B cell (primary cell): ENCODE measurements around the gene ECD. TPM values are rescaled to one million over a fixed set of nuclear protein-coding genes. Genes with fewer than 3 reads are reported as not detected.

Experiments
- ATAC-seq: fragments of 200-7000 bp; cut with Tn5 transposase; one replicate; pipeline ENCODE4 v1.10.0; 2021; ENCODE audit warnings: low read depth, mild to moderate bottlenecking, moderate number of reproducible peaks, moderate library complexity
- CTCF ChIA-PET: fragments of 350-600 bp; sonication (Branson Sonifier 250); formaldehyde crosslinking; loops from one replicate; lab custom pipeline; 2021; ENCODE audit warnings: antibody characterized with exemption, inconsistent platforms; lab: Charles Lee
- POLR2A ChIA-PET: fragments of 350-600 bp; sonication (Branson Sonifier 250); formaldehyde crosslinking; loops from one replicate; lab custom pipeline; 2021; ENCODE audit warnings: antibody characterized with exemption; lab: Charles Lee
- DNase-seq: peaks from one replicate; pipeline ENCODE4 v3.0.0; 2013
- H2AFZ ChIP-seq: 2 replicates; pipeline ENCODE4 v1.6.1; 2012; ENCODE audit warnings: mild to moderate bottlenecking, low read depth, low read length; ENCODE audit not compliant: insufficient read depth, poor library complexity, severe bottlenecking
- H3K27ac ChIP-seq, 2 donors: 1 replicate in 1 of 2; 2 replicates in 1 of 2; pipeline ENCODE4 v1.5.1; 2012 to 2013; ENCODE audit warnings: low read length in 2 of 2, mild to moderate bottlenecking in 2 of 2, moderate library complexity in 1 of 2
- H3K27me3 ChIP-seq, 4 experiments: fragments of 200-600 bp in 1 of 4; sonication (generic) in 1 of 4; replicated peaks in 1 of 4; 1 replicate in 2 of 4; 2 replicates in 2 of 4; pipeline versions ENCODE4 v1.6.1 to v1.7.0; 2013 to 2016; ENCODE audit warnings: low read length in 3 of 4, mild to moderate bottlenecking in 2 of 4, mixed read lengths in 1 of 4, moderate library complexity in 1 of 4; ENCODE audit not compliant: insufficient read depth in 4 of 4, control insufficient read depth in 3 of 4; ENCODE audit errors: control extremely low read depth in 1 of 4
- H3K36me3 ChIP-seq, 2 experiments: replicated peaks in 1 of 2; 1 replicate in 1 of 2; 2 replicates in 1 of 2; pipeline versions ENCODE4 v1.6.1 to v1.7.1; 2013; ENCODE audit warnings: low read length in 1 of 2; ENCODE audit not compliant: insufficient read depth in 2 of 2, control insufficient read depth in 1 of 2; ENCODE audit errors: control extremely low read depth in 1 of 2, extremely low read depth in 1 of 2
- H3K4me1 ChIP-seq, 2 donors: fragments of 200-600 bp in 1 of 2; sonication (generic) in 1 of 2; 1 replicate in 1 of 2; 2 replicates in 1 of 2; pipeline versions ENCODE4 v1.5.1 to v1.6.1; 2013 to 2017; ENCODE audit warnings: low read length in 2 of 2; ENCODE audit not compliant: control insufficient read depth in 2 of 2, insufficient read depth in 2 of 2
- H3K4me2 ChIP-seq: replicated peaks from 2 replicates; pipeline ENCODE3; 2012; ENCODE audit warnings: mild to moderate bottlenecking, low read depth, low read length; ENCODE audit not compliant: poor library complexity, severe bottlenecking
- H3K4me3 ChIP-seq, 5 experiments: fragments of 200-600 bp in 1 of 5; sonication (generic) in 1 of 5; 1 replicate in 3 of 5; 2 replicates in 2 of 5; pipeline versions ENCODE4 v1.5.1 to v1.7.0; 2011 to 2016; ENCODE audit warnings: low read length in 4 of 5, mild to moderate bottlenecking in 4 of 5, low read depth in 2 of 5, control low read depth in 1 of 5, moderate library complexity in 1 of 5; ENCODE audit not compliant: insufficient read depth in 1 of 5; ENCODE audit errors: control extremely low read depth in 1 of 5, extremely low read depth in 1 of 5
- H3K79me2 ChIP-seq: fragments of 200-600 bp; sonication (generic); one replicate; pipeline ENCODE4 v1.6.0; 2016; ENCODE audit warnings: low read length; ENCODE audit not compliant: control insufficient read depth, insufficient read depth
- H3K9ac ChIP-seq: fragments of 200-600 bp; sonication (generic); 2 replicates; pipeline ENCODE4 v1.6.1; 2017; ENCODE audit warnings: mild to moderate bottlenecking, low read length, moderate library complexity
- H3K9me3 ChIP-seq, 3 donors: one replicate each; pipeline versions ENCODE4 v1.6.1 to v1.7.1; 2013; ENCODE audit warnings: low read length in 2 of 3; ENCODE audit not compliant: control insufficient read depth in 2 of 3, insufficient read depth in 1 of 3; ENCODE audit errors: control extremely low read depth in 1 of 3
- H4K20me1 ChIP-seq: 2 replicates; pipeline ENCODE4 v1.6.0; 2012; ENCODE audit warnings: mild to moderate bottlenecking, low read length; ENCODE audit not compliant: insufficient read depth, control insufficient read depth, poor library complexity, severe bottlenecking
- H3K27ac Mint-ChIP-seq: one replicate; pipeline ENCODE4 v1.8.0; 2021; ENCODE audit warnings: mixed read lengths
- H3K27me3 Mint-ChIP-seq: one replicate; pipeline ENCODE4 v1.8.0; 2021; ENCODE audit warnings: mixed read lengths
- H3K4me1 Mint-ChIP-seq: one replicate; pipeline ENCODE4 v1.8.0; 2021; ENCODE audit warnings: mixed read lengths
- H3K4me3 Mint-ChIP-seq: one replicate; pipeline ENCODE4 v1.8.0; 2021; ENCODE audit warnings: mixed read lengths
- H3K9me3 Mint-ChIP-seq: one replicate; pipeline ENCODE4 v1.8.0; 2022; ENCODE audit warnings: mixed read lengths; ENCODE audit not compliant: insufficient read depth
- CTCF ChIP-seq: fragments of 200-600 bp; IDR thresholded peaks from one replicate; pipeline ENCODE4 v1.8.0; 2022; ENCODE audit warnings: antibody characterized with exemption, mild to moderate bottlenecking
- EZH2 ChIP-seq: IDR thresholded peaks from 2 replicates; pipeline ENCODE4 v1.6.1; 2012; ENCODE audit warnings: borderline replicate concordance, low read depth, mild to moderate bottlenecking, moderate library complexity, low read length; ENCODE audit not compliant: insufficient read depth, poor library complexity, severe bottlenecking
- WGBS: methylation state at CpG from one replicate; pipeline ENCODE4 v1.1.5; 2013; ENCODE audit warnings: missing lambda C conversion rate; ENCODE audit not compliant: insufficient coverage; 5-methylcytosine and 5-hydroxymethylcytosine counted together
- intact Hi-C: fragments of 100-400 bp; cut with micrococcal nuclease; formaldehyde crosslinking; loops from one replicate; pipeline ENCODE4 v1.10.0; 2022
- polyA plus RNA-seq: library from polyadenylated mRNA; depleted of rRNA; stranded (reverse); fragments of >200 nt; gene quantifications from 2 replicates; pipeline ENCODE4 v1.2.3, GENCODE V29; 2012
- total RNA-seq, 2 donors: library from RNA; stranded (reverse); fragments of 120-200 nt in 1 of 2; gene quantifications; 1 replicate in 1 of 2; 2 replicates in 1 of 2; pipeline versions ENCODE4 v1.2.3 to v1.2.4, GENCODE V29; 2013 to 2022

ECD gene
- total and polyA plus RNA-seq, 2 donors (not counting 1 experiment from before 2014, with no cell fraction given): 15.7 to 37.1 TPM

- Mint-ChIP-seq H3K4me3 (peak overlapping the region; percentile 100), H3K9me3 (no peaks in the 10 kb centered on the region), H3K27me3 (no peaks in the 10 kb centered on the region), H3K27ac (peak overlapping the region; percentile 86), H3K4me1 (peaks cover 36% of the 10 kb centered on the region)
- ChIA-PET CTCF (interaction anchor here (0.6 to 1.5 kb wide), 4 partner anchors 9 to 73 kb away, joined by 4 to 6 read pairs (median 5); partner anchors contain the start of gene P4HA1), POLR2A (interaction anchor here (0.6 kb wide), 2 partner anchors 457 to 849 kb away, joined by 3 to 4 read pairs; no protein-coding TSS in a partner anchor)
- Histone ChIP-seq H2AFZ (peak overlapping the region; percentile 98), H3K9me3 (no peaks in the 10 kb centered on the region), H3K4me3 (peak overlapping the region; percentile 72 to 99 (median 96)), H3K79me2 (peaks cover 51% of the 10 kb centered on the region), H3K27me3 (no peaks in the 10 kb centered on the region), H4K20me1 (no peaks in the 10 kb centered on the region), H3K36me3 (no peaks in the 10 kb centered on the region), H3K4me2 (peak overlapping the region; percentile 73), H3K9ac (peak overlapping the region; percentile 76), H3K27ac (peak overlapping the region; percentile 90), H3K4me1 (peaks cover 18 to 19% of the 10 kb centered on the region in 2 donors)
- DNase-seq (no peak), ATAC-seq (no peak)
- intact Hi-C loops: loop anchor here (1.0 to 5.0 kb wide), 9 partner anchors 9 to 814 kb away; partner anchors contain the start of genes DNAJB12, DNAJC9, MICU1 and MRPS16
- 0% methylated on average over 3 of the region's 6 CpGs for WGBS
- TF ChIP-seq CTCF (no peak), EZH2 (no peak)
These were observed 626 bp upstream of the ECD start for GRCh38 chr10:73168465-73168803.

DNA sequence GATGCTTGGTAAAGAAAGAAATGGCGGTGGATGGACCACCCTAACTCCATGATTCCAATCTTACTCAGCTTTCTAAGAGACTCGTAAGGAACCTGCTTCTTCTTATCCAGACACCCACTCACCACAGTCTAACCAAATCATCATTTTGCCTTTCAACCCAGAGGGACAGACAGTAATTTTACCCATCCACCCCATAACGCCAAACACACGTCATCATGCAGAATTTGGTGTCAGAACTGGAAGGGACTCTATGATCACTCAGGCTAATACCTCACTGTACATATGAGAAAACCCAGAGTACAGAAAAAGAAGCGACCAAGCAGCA lies 388 bp downstream of the ECD start:
- WGBS: 8% methylated on average over 5 of the region's 5 CpGs
- peak overlapping the region; percentile 98 for H2AFZ ChIP-seq
- no peak for ATAC-seq
- peaks cover 60% of the 10 kb centered on the region for H3K79me2 ChIP-seq
- peaks cover 18 to 22% of the 10 kb centered on the region in 2 donors for H3K4me1 ChIP-seq
- H3K36me3 ChIP-seq: peaks cover under 1 to 8% of the 10 kb centered on the region in 2 experiments
- H3K9ac ChIP-seq: peak overlapping the region; percentile 76
- H3K4me2 ChIP-seq: peak overlapping the region; percentile 73
- H3K4me1 Mint-ChIP-seq: peaks cover 40% of the 10 kb centered on the region
- peaks cover 1% of the 10 kb centered on the region for H4K20me1 ChIP-seq
- no peak for DNase-seq
- no peaks in the 10 kb centered on the region for H3K9me3 ChIP-seq
- H3K27ac ChIP-seq: peak overlapping the region; percentile 90
- H3K4me3 ChIP-seq: peak overlapping the region; percentile 72 to 99 (median 98)
- H3K27me3 Mint-ChIP-seq: no peaks in the 10 kb centered on the region
- POLR2A ChIA-PET: no interaction called here
- H3K27ac Mint-ChIP-seq: peak overlapping the region; percentile 97
- H3K9me3 Mint-ChIP-seq: no peaks in the 10 kb centered on the region
- H3K4me3 Mint-ChIP-seq: peak overlapping the region; percentile 100
- CTCF ChIA-PET: interaction anchor here (1.5 kb wide), 1 partner anchor 10 kb away, joined by 6 read pairs; no protein-coding TSS in a partner anchor
- no peaks in the 10 kb centered on the region for H3K27me3 ChIP-seq
- no peak for TF ChIP-seq CTCF
- no peak for TF ChIP-seq EZH2
- intact Hi-C loops: loop anchor here (5.0 kb wide), 3 partner anchors 330 to 575 kb away; partner anchors contain the start of genes MICU1, PPP3CB and SEC24C
